ENCODE measurements around the gene HYAL2.

GRCh38 chr3:50318163-50318562 is 4.4 kb downstream of the HYAL2 start:
- TF ChIP-seq CTCF (IDR thresholded peaks at IDR 0.05; ENCODE audit: insufficient read depth, low read length, poor library complexity, severe bottlenecking) = no peak
- TF ChIP-seq EZH2phosphoT487 (conservative IDR thresholded peaks at IDR 0.05; ENCODE audit: low read length) = no peak
